ENCODE results near the gene TNFRSF18.

Gene TNFRSF18

DNA sequence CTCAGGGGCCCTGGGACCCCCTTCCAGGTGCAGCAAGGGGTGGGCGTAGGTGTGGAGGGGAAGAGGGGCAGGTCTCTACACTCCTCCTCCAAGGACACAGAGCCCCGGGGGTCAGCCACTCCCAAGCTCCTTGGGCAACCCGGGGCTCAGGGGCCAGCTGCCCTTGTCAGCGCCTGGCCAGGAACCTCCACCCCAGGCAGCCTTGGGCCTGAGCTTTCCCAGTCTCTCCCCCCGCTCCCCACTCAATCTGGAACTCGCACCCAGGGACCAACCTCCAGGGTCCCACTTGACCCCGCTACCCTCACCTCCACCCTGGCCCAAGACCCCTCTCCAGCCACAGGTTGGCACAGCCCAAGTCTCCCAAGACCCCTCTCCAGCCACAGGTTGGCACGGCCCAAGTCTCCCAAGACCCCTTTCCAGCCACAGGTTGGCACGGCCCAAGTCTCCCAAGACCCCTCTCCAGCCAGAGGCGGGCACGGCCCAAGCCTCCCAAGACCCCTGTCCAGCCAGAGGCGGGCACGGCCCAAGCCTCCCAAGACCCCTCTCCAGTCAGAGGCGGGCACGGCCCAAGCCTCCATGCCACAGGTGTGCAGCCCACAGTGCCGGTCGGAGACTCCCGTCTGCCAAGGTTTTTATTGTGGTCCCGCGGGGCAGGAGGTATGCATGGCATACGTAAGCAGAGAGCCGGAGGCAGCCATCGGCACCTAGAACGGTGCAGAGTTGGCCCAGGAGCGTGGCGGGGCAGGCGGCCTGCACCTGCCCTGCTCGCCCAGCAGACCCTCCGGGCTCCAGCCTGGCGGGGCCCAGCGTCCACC is 4.5 kb upstream of the TNFRSF18 start:
- no peak for DNase-seq

DNA sequence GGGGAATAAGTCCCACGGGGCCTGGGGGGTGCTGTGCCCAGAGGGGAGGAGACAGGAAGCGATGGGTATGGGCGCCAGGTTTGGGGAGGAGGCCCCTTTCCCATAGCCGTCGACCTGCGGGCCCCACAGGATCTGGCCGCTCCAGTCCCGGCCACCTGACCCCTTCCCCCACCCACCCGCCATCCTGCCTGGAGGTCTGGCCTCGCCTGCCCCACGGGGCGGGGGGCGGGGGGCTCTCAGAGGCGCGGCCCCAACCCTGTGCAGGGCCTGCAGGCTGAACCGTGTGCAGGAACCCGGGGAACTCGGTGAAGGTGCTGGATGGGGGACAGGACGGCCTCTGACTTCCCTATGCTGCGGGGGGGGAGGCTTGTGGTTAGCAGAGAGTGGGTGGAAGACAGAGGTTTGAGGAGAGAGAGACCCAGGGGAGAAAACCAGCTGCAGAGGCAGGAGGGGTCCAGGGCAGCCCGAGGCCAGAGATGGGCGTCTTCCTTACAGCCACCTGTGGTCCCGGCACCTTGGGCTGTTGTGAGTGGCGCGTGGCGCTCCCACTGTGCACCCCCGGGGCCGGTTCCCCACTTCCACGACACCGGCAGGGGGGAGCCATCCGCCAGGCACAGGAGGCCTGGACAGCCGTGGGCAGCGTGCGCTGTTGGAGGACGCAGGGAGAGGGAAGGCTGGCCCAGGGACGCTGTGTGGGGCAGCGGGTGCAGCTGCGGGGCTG is 2.5 kb upstream of the TNFRSF18 start:
- no peak for DNase-seq

DNA sequence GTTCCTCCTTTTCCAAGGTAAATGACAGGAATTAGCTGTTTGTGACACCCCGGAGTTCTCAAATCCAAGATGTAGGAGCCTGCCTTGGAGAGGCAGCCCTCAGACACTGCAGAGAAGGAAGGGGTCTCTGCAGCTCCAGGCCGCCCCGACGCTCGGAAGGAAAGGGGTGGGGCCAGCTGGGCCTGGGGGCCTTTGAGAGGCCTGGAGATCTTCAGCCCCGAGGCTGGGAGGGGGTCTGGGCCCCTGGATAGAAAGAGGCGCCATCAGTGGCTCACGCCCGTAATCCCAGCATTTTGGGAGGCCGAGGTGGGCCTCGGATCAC is 1.1 kb upstream of the TNFRSF18 start:
- DNase-seq: no peak

DNA sequence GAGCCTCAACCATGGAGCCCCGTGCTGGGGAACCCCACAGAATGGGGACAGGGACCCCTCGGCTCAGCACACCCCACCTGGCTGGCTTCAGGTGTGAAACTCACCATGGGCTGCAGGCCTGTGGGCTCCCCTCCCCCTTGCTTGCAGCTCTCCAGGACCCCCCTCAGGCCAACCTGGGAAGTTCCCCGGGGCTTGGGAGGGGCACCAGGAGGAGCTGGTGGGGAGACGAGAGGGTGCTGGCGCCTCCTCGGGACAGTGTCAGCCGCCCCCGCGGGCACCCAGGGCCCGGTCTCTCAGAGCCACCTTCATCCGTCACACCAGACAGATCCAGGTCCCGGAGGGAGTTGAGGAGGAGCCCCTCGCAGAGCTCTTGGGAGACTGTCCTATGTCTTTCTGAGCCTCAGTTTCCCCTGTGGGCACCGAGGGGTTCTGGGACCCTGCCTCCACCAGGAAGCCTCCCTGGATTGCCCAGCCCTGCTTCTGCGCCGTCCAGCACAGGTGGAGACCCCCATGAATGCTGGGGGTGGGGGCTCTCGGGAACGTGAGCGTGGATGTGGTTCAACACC is 657 bp upstream of the TNFRSF18 start:
- no peak for DNase-seq

GRCh38 chr1:1205769-1206375 is 520 bp downstream of the TNFRSF18 start:
- DNase-seq: no peak

DNA sequence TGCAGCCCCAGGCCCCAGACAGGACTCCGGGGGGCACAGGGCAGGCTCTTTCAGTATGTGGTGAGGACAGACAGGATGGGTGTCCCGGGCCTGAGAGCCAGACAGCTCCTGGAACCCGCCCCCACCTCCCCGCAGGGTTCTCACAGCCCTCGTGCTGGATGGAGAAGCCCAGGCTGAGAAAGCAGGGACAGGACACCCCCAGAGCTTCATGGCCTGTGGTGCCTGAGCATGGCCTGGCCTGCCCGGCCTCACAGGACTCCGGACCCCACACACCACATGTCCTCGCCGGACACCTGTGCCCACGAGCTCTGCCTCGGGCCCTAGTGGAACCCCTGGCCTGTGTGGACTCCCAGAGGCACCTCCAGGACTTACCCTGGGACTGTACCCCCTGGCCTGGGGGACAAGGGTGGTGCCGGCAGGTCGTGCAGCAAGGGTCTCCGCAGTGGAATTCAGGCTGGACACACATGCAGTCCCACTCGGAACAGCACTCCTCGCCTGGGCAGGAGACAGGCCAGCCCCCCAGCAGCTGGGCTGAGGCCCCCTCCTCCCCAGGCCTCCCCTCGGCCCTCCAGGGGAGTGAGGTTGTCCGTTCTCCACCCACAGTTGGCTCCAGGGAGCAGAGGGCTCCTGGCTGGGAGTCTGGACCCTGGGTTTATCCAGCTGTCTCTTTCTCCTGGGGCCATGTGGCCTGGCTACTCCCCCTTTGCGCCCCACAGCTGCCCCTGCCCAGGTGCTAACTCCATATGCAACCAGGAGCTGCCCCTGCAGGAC is 1.2 kb downstream of the TNFRSF18 start:
- DNase-seq: no peak

DNA sequence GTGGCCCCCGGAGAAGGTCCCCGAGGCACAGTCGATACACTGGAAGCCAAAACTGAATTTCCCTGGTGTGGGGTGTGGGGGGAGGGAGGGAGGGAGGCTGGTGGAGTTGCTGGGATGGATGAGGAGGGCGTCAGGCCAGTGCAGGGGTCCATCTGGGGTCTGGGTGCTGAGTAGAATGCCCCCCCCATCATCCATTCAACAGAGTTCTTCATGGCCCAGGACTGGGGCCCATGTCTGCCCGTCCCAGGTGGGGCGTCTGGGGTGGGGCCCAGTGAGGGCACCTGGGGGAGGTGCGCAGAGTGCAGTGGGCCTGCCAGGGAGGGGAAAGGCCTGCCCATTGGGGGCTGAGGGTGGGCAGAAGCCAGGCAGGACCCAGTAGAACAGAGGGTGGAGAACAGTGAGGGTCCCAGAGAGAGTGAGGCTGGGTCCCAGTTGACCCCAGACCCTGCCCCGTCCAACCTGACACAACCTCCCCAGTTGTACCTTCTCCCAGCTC is 1.9 kb downstream of the TNFRSF18 start:
- DNase-seq: no peak

GRCh38 chr1:1203561-1204424 is 2.6 kb downstream of the TNFRSF18 start:
- no peak for DNase-seq

DNA sequence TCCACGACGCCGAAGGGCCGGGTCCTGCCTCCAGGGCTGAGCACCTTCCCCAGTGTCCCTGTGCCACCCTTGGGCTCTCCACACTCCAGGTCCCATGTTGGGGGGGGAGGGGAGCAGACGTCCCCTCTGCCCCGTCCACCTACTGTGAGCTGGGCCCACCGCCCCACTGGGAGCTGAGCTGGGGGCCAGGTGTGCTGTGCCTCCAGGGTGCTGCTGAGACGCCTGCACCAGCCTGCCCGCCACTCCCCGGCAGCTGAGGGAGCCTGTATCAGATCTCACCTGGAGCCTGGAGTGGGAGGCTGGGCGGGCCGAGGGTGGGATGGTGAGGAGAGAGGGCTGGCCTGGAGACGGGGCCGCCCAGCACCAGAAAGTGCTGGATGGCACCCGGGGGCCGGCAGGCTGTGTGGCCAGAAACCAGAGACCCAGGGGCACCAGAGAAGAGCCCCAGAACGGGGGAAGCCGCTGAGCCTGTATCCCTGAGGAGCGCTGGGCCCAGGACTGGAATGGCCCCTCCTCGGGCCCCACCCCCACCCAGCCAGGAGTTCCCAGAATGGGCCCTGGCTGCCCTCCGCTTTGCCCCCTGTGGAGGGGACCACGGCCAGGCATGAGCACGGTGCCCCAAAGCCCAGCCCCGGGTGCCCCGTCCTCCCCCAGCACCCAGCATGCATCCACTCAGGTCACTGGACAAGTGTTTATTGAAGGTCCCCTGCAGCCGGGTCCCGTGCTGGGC is 3.4 kb downstream of the TNFRSF18 start:
- no peak for DNase-seq

DNA sequence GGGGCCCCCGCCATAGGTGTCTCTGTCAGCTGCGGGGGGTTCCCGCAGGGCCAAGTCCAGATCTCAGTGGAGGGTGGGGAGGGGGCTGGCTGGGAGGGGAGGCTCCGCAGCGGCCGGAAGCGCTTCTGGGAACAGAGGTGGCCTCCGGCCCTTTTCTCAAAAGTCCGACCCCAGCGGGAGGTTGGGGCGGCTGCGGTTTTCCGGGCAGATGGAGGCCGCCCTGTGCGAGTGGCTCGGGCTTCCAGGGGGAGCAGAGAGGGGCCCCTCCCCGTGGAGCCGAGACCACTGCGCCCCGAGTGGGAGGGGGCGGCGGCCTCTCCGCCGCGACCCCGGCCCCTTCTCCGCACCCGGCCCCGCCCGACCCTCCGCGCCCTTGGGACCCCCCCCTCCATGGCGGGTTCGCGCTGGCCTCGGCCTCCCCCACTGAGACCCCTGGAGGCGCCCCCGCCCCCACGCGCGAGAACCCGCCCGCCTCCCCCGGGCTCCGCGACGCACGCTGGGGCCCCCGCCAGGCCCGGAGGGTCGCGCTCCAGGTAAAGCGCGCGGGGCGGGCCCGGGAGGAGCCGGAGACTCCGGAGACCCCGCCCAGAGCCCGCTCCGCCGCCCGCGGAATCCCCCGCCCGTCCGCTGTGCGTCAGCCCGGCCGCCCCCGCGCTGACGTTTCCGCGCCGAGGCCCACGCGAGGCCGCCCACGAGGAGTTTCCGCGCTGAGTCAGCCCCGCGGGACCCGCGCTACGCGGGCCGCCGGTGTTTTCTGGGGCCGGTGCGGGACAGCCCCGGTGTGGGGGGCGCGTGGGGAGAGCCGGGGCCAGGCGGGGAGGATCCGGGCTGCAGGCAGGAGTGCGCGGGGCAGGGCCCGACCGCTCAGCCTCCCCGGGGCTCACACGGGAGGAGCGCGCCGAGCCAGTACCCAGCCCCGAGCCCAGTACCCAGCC is 5.2 kb downstream of the TNFRSF18 start:
- DNase-seq: no peak

DNA sequence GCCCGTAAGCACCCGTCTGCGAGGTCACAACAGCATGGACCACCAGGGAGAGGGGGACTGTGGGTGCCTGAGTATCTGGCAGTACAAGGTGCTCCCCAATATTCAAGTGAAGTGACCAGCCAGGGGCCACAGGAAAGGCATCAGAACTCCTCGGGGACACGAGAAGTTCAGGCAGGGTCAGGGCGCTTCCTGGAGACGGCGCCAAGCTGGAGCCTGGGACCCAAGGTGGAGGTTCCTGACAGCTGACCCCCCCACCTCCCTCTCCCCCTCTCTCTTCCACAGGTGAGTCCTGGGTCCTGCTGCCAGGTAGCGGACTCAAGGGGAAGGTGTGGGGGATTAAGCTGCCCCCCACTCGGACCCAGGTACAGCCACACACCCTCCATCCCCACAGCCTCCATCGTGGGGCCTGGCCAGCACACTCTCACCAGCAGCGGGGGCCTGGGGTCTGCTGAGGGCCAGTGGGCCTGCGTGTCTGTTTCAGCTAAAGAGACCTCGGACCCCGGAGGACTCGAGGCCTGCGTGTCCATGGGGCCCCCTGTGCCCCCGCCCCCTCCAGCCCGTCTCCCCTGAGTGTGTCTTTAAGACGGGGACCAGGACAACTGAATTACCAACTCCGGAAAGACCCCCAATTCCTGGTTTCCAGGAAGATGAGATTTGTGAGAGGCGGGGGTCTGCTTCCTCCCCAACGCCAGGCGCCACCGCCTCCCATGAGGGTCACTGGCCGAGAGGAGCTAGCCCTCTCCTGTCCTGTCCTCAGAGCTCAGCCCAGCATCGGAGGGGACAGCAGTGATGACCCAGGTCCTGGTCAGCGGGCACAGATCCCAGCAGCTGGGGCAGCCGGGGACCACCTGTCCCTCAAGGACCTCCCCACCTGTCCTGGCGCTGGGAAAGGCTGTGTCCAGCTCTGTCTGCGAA is 6.2 kb downstream of the TNFRSF18 start:
- no peak for DNase-seq

DNA sequence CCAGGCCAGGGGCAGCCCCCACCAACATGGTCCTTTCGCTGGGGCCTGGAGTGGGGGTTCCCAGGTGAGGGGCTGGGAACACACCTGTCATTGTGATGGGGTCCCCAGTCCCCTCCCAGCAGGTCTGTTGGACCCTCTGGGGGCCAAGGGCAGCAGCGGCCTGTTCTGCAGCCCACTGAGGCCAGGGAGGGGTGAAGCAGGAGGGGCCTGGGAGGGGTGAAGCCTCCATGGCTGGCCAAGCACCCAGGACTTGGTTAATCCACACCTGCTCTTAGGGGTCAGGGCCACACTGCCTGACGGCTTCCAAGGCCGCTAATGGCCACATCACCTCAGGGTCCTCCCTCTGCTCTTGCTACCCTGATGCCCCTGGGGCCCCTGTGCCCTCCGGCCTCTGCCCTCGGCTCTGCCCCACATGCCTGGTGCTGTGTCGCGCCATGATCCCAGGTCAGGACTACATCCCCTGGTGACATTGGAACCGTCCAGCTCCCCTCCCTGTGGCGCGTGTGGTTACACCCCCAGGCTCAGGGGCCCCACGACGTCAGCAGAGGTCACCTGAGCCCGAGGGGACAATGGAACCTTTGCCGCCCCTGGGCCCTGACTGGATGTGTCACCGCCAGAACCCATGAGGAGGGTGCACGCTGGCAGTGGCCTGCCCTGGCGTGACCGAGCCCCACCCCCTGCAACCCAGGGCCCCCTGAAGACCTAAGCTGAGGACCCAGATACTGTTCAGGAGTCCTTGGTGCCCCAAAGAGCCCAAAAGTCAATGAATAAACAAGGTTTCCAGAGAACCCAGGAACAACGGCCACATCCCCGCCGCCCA is 7.0 kb downstream of the TNFRSF18 start:
- no peak for DNase-seq

- no peak for DNase-seq
Observed at GRCh38 chr1:1198423-1199140, 7.8 kb downstream of the TNFRSF18 start.

DNA sequence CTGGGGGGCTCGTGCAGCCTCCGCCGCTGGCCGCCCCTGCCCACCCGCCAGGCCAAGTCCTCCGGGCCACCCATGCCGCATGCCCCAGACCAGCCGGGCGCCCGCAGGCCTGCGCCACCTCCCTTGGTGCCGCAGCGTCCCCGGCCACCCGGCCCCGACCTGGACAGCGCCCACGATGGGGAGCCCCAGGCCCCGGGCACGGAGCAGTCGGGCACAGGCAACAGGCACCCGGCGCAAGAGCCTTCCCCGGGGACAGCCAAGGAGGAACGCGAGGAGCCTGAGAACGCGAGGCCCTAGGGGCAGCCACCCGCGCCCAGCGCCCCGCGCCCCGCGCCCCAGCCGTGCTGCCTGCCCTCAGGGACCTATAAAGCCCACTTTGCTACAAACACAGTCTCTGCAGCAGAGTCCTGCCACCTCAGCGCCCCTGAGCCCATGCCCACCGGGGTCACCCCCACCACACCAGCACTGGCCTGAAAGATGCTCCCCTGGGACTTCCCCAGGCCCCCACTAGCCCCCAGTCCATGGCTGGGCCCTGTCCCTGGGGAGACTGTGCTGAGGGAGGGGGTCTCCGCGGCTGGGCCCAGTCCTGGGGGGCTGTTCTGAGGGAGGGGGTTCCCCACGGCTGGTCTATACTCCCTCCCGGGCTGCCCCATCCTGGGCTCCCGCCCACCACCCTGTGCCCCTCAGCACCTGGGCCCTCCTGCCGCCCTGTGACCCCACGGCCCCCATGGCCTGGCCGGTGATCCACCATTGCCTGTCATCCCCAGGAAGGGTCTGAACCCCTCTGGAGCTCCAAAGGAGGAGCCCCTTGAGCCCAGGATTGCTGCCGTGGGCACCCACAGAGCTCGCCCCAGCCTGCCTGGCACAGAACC is 8.6 kb downstream of the TNFRSF18 start:
- no peak for DNase-seq

DNA sequence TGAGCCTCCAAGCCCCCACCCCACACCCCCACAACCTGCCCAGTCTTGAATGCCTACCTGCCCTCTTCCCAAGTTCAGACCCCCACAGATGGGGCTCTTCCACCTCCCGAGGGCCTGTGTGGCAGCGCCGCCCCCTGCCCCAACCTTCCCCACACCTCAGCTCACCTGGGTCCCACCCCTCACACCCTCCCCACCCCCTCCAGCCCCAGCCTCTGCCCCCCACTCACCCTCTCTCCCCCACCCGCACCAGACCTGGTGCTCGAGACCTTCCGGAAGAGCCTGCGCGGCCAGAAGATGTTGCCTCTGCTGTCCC is 9.2 kb downstream of the TNFRSF18 start:
- DNase-seq: no peak

- DNase-seq: no peak
Observed at GRCh38 chr1:1196431-1197187, 9.8 kb downstream of the TNFRSF18 start.
